ENCODE measurements around the gene HERC2.
"Not testable (repeated sequence)": the region's sequence is repeated elsewhere in the genome, so short reads cannot be mapped to it uniquely, and the experiment has no call there.

Gene HERC2

DNA sequence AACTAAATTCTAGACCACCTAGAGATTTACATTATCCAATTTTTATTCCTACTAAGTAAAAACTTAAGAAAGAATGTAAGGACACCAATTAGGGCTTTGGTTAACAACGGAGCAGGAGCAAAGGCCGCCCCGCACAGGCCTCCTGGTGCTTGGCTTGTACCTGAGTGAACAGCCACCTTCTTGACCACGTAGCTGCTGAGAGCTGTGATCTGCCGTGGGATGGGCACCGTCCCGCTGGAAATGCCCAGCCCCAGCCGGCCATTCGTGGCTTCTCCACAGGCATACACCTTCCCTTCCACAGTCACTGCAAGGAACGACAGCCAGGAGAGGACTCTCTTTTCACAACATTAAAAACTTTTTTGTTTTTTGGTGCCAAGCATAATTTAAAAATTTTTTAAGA lies 143.3 kb downstream of the HERC2 start:
- DNase-seq (ENCODE audit: low spot score): no peak

DNA sequence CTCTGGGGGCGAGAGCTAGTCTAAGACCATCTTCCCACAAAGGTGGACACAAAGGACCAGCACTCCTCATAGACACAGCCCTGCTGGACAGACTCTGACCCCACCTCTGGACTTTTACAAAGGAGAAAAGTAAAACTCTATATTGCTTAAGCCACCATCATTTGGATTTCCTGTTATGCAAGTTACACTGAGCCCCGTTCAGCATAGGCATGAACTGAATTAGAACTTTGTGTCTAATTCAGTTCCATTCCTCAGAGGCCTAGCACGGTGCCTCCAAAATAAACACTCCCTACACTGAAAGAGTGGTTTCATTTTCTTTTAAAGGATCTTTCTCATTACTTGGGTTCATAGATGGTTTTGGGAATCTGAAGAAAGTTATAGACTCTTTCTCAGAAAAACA lies 143.7 kb downstream of the HERC2 start:
- no peak for DNase-seq (ENCODE audit: low spot score)

DNA sequence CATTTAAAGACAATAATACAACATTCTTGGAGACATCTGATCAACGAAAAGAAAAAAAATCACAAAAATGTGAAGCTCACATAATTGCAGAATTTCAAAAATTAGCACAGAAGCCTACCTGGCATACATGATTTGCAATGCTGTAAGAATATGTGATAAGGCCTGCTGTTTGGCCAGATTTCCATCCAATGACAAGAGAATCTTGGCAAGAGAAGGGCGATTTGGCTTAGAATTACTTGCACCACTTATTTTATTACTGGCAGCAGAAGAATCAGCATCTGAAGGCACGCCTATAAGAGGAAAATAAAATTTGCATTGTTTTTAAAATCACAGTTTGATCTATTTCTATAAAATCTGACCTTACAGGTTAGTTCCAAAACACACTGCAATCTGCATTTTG lies 152.6 kb downstream of the HERC2 start:
- no peak for DNase-seq (ENCODE audit: low spot score)

DNA sequence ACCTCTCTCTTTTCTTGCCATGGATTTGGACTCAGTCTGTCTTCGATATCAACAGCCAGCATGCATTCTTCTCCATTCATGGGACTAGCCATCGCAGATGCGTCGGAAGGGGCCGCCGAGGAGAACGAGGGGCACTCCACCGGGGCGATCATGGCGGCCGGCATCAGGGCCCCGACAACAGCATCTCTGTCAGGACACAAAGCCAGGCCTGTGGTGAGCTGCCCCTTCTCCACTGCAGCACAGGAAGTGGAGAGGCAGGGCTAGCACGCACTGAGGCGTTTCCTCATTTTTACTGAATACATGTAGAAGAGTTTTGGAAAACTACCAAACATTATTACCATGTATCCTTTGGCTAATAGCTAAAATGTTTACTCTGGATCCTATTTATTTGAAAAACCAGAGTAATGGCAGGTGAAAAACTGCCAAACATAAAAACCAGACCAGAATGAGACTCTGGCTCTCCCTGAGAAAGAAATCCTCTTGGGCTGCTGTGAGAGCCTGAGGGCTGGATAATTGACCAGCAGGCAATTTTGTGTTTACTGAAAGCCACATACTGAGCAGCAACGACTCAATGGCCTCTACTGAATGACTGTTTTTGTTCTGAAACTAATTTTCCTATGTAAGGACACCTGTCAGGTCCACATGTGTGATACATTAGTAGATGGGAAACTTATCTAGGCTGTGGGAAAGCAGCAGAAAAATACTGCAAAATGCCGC lies 153.4 kb downstream of the HERC2 start:
- DNase-seq (ENCODE audit: low spot score): not testable (repeated sequence)

DNA sequence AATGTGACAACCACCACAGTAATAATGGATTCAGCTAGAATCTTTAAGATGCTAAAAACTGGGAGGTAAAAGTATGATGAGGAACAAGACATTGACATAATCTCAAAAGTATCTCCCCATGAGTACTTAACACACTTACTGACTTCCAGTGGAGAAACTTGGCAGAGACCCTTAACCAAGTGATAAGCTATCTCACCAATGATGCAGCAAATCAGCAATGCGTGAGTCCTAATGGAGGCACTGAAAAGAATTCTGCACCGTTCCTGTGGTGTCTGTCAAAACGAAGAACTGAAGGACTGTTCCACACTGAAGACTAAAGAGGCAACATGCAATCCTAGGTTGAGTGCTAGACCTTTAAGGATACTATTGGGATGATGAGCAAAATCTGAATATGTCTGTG lies 154.9 kb downstream of the HERC2 start:
- no peak for DNase-seq (ENCODE audit: low spot score)

DNA sequence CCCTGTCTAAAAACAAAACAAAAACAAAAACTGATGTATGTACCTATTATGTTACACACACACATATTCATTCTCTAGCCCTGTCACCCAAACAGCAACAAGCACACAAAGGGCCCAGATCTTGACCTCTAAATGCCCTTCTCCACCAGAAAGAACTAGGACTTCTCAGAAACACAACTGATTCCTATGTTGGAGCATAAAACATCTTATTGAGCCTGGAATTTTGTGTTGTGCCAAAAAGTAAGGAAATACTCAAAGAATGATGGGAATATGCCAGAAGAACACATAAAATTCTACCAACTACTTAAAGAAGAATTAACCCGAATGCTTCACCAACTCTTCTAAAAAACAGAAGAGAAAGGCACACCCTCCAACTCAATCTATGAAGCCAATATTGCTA lies 156.2 kb downstream of the HERC2 start:
- no peak for DNase-seq (ENCODE audit: low spot score)

DNA sequence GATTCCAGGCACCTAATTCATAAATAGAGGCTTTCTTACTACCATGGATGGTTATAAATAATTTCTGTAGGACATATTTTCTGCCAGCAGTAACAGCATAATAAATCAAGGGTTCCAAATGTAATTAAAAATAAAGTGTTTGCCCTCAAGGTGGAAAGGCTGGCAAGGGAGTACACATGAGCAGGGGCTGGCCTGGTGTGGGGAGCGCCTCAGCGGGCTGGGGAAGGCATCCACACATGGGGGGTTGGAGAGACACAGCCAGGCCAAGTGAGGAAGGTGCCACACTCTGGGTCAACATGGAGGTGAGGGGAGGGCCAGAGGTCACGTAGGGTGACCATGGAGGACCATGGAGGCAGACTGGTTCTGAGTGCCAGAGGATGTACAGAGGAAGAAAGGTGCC lies 157.1 kb downstream of the HERC2 start:
- DNase-seq (ENCODE audit: low spot score): no peak

DNA sequence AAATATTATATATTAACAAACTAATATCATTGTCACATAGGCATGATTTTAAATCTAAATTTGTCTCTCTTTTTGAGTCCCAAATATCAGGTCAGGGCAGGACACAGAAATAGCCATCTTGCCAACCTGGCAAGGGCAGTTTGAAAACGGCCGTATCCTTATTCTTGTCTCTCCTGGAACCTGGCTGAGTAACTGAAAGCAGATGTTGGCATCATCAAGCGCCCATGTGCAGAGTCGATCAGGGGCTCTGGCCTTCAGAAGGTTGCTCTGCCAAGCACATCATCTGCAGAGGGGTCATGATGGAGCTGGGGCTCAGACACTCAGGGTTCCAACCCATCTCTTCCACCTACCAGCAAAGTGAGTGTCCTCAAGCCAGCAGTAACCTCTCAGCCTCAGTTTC lies 167.7 kb downstream of the HERC2 start:
- DNase-seq (ENCODE audit: low spot score): no peak

DNA sequence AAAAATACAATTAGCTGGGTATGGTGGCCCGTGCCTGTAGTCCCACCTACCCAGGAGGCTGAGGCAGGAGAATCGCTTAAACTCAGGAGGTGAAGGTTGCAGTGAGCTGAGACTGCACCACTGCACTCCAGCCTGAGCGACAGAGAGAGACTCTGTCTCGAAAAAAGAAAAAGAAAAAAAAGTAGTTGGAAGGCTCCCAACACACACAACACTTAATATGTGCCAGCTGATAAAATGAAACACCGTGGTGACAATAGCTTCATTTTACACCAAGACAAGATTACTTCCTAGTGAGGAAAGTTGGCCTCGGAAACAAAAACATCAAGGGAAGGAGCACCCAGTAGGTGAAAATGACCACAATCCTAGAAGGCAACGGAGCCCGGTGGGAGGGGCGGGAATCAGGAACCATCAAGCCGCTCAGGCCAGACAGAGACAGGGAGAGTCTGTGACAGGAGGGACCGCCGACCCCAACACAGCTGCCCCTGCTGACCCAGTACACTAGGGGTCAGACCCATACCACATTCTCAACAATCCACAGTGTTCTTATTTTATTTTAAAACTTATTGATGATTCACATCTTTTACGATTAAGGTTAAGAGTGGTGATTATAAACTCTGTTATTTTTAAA lies 168.4 kb downstream of the HERC2 start:
- no peak for DNase-seq (ENCODE audit: low spot score)

DNA sequence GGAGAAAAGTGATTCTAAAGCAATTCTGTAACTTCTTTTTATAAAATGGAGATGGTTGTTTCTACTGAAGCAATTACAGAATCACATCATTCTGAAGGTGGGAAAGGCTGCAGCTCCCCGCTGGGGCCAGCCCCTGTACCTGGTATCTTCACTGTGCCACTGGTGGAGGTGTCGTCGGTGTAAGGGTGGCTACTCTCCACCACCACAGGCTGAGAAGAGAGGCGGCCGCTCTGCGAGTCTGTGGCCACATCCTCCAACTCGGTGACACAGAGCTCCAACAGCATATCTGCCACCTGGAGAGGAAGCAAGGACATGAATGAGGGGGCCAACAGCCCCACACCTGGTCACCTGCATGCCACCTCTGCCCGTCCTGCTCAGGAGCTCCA lies 169.4 kb downstream of the HERC2 start:
- DNase-seq (ENCODE audit: low spot score): not testable (repeated sequence)

DNA sequence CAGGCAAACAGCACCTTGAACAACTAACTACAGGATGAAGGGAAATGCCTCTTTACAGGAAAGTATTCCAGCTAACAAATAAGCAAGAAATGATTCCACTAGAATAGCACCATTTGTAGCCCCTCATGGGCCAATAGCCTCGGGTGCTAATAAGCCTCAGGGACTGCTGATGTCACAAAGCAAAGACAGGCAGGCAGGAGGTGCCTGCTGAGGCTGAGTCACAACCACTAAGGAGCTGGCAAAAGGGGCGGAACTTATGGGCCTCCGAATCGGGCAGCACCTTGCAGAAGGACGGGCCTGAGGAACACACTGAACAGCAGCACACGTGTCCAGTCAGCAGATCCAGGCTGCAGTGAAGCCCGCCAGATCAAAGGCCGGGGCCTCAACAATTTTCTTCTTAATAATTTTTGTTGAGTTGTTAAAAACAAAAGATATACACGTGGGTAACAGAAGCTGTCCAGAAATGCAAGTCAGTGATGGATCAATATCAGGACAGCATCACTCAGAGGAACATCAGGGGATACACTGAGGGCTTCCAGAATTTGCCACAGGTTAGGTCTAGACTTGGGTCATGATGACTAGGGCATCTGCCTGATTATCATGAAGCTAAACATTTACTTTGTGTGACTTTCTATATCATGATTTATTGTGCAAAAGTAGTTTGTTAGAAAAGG lies 170.0 kb downstream of the HERC2 start:
- not testable (repeated sequence) for DNase-seq (ENCODE audit: low spot score)

DNA sequence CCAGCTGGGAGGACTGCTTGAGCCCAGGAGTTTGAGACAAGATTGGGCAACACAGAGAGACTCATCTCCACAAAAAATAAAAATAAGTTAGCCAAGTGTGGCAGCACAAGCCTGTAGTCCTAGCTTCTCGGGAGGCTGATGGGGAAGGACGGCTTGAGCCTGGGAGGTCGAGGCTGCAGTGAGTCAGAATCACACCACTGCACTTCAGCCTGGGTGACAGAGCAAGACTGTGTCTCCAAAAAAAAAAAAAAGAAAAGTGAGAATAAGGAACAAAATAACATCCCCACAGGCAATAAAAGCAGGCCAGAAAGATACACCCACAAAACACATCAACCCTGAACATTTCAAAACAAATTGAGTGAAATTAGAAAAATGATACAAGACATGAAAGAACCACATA lies 174.2 kb downstream of the HERC2 start:
- no peak for DNase-seq (ENCODE audit: low spot score)

DNA sequence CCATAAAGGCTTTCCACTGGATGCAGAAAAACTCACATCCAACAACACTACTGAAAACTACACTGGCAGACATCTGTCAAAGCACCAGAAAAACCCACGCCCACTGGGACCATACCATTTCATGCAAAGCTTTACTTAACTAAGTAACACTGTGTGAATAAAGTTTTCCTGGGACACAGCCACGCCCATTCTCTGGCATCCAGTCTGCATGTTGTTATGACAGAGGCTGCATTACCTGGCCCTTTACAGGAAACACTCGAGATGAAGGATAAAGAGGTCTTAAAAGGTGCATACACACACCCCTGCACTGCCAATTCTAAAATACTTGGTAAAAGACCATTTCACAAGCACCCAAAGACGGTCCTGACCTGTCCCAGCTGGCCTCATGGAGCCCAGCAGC lies 176.6 kb downstream of the HERC2 start:
- not testable (repeated sequence) for DNase-seq (ENCODE audit: low spot score)

DNA sequence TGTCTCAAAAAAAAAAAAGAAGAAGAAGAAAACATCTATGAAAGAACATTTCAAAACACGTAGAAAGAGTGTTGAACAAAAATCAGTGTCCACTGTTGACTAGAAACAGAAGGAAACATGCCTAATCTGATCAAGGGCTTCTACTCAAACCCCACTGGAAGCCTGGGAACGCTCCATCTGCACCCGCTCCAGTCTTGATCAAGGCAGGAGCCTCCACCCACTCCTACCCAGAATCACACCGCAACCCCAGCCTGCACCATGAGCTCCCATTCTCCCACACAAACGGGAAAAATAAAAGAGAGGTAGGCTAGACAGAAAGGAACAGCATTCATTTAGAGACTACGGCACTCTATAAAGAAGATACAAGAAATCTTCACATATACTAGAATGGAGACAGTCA lies 181.9 kb downstream of the HERC2 start:
- no peak for DNase-seq (ENCODE audit: low spot score)

DNA sequence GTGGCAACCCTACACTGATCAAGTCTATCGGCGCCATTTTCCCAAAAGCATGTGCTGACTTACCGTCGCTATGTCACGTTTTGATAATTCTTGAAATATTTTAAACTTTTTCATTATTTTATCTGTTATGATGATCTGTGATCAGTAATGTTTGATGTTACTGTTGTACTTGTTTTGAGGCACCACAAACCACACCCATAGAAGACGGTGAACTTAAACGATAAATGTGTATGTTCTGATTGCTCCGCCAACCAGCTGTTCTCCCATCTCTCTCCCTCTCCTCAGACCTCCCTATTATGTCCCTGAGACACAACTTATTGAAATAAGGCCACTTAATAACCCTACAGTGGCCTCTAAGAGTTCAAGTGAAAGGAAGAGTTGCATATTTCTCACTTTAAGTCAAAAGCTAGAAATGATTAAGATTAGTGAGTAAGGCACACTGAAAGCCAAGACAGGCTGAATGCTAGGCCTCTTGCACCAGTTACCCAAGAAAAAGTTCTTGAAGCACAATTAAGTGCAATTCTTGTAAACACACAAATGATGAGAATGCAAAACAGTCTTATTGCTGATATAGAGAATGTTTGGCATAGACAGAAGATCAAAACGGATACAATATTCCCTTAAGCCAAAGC lies 184.5 kb downstream of the HERC2 start:
- DNase-seq (ENCODE audit: low spot score): peak; percentile 25

DNA sequence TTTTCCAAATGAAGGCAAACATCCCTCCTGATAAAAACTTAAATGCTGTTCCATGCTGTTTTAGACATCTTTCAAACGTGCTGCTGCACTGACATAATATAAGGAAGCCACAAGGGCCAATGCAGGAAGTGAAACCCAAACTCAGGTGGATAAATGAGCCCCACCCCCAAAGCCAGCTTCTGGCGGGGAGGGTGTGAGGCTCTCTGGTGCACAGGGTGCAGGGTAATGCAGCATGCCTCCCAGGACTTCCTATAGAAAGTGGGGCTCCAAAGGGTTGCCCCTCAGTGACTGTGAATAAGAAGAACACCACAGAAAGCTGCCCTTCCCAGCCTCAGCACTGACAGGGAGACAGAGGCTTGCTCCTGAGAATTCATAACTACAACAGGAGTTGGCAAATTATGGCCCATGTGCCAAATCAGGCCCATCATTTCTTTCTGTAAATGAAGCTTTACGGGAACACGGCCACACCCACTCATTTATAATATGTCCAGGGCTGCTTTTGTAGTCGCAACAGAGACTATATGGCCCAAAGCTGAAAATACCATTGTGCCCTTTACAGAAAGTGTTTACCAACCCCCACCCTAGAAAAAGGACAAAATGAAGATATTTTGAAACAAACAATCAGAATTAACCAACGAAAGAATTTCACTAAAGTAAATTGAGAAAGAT lies 185.6 kb downstream of the HERC2 start:
- DNase-seq (ENCODE audit: low spot score): peak; percentile 23

DNA sequence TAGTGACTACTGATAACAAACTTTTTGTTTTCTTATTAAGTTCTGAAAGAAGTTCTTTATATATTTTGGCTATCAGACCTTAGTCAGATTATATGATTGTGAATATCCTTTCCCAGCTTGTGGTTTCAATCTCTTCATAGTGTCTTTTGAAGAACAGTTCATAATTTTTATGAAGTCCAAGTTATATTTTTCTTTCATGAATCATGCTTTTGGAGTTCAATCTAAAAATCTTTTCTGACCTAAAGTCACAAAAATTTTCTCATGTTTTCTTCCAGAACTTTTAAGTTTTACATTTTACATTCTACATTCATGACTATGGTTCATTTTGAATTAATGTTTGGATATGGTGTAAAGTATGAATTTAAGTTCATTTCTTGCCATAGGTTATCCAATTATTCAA lies 188.7 kb downstream of the HERC2 start:
- no peak for DNase-seq (ENCODE audit: low spot score)

DNA sequence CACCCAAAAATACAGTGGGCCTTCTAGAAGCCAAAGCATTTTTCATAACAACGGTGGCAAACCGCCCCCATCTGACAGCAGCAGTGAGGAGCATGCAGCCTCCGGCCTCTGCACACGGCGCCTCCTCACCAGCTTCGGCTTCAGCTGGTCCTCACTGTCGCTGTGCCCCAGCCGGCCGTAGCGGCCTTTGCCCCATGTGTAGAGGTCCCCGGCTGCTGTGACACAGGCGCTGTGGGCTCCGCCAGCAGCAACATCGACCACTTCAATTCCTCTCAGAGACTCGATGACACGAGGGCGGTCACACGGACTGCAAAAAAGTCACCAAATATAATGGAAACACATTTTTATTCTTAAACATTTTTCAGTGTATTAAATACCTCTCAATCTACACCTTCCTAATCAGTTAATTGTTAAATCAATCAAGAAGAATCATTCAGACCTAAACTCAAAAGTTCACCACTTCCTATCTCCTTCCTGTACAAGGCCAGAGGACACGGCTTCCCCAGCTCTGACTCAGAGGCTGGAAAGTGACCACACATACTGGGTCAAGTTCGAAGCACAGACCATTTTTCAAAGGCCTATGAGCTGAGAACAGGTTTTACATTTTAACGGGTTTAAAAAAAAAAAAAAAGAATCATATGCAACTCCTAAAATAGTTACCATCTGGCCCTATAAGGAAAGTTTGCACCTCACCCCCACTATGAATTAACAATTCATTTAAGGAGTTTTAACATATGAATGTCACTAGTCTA lies 189.3 kb downstream of the HERC2 start:
- DNase-seq (ENCODE audit: low spot score): no peak

DNA sequence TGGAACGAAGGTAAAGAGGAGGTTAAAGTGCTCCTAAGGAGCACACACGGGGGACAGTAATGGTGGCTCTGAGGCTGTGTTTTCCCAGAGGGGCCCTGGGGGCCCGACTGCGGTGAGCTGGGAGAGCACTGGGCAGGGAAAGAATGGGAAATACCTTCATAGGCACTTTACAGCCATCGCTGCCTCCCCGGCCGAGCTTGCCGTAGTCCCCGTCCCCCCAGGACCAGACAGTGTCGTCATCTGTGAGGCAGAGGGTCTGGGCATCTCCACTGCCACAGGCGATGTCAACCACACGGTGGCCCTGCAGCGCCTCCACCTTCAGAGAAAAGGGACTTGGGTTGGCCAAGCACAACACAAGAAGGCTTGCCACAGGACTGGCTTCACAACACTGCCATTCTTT lies 190.0 kb downstream of the HERC2 start:
- no peak for DNase-seq (ENCODE audit: low spot score)

DNA sequence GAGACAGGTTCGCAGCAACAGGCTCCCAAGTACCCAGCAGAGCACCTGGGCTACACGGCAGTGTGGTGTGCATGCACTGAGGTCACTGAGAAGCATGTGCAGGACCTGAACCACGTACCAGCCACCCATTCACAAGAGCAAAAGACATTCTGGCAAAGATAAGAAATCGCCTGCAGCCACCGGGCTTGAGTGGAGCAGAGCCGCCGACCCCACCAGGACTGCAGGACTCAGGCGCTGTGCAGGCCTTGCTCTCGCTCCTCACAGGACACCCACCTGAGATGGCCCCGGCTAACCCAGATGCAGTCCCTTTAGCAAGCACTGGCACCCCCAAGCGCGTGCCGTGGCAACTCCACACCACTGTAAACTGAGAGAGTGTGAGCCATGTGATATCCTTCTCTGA lies 190.6 kb downstream of the HERC2 start:
- DNase-seq (ENCODE audit: low spot score): no peak

DNA sequence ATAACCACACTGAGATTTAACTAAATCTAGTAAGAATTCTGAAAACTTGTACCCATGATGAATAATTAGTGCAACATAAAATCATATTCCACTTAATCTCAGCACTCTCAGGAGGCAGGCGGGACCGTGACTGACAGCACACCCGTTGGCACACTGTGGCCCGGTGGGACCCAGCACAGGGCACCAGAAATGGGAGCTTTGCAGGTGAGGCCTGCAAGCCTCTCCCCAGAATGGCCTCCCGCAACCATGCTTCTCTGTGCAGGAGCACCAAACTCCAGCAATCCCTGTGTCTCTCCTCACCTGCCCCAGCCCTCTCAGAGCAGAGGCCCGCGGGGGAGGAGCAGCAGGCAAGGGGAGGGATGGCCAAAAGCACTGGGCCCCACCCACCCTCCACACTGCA lies 191.3 kb downstream of the HERC2 start:
- DNase-seq (ENCODE audit: low spot score): no peak
